Stimulated activated CD4-positive, alpha-beta T cell treated with anti-CD3 and anti-CD28 coated beads, Interleukin-2, amount 100 ng/mL, for 24 hours (primary cell): ENCODE measurements around the gene AURKAIP1.

ENCODE experiments used
- DNase-seq, 2 donors: peaks; one replicate each; pipeline ENCODE4 v3.0.0-alpha.2; 2020

AURKAIP1 gene

GRCh38 chr1:1331068-1331965 lies 43.7 kb downstream of the AURKAIP1 start, which contains the start of gene TAS1R3:
Gene TAS1R3 (plus strand): TSS chr1:1331280. CDS start chr1:1331346, 66 bp downstream.
- no peak for DNase-seq

- no peak for DNase-seq
Observed at GRCh38 chr1:1330366-1331067, 44.5 kb downstream of the AURKAIP1 start.

GRCh38 chr1:1329304-1330210 lies 45.5 kb downstream of the AURKAIP1 start:
- no peak for DNase-seq

- no peak for DNase-seq
Observed at GRCh38 chr1:1328254-1328653, 46.8 kb downstream of the AURKAIP1 start.

- DNase-seq: no peak
Observed at GRCh38 chr1:1327291-1327690, 47.7 kb downstream of the AURKAIP1 start.

GRCh38 chr1:1326075-1326605 lies 48.9 kb downstream of the AURKAIP1 start:
- no peak for DNase-seq

GRCh38 chr1:1325288-1326074 lies 49.5 kb downstream of the AURKAIP1 start:
- DNase-seq: no peak

GRCh38 chr1:1324524-1325287 lies 50.3 kb downstream of the AURKAIP1 start, which contains the start of the genes CPTP and INTS11:
Gene CPTP (plus strand): TSS chr1:1324802. CDS start chr1:1326911, 2,109 bp downstream.
Gene INTS11 (minus strand): TSS chr1:1324660. CDS start chr1:1324608, 52 bp downstream.
- peak; percentile 96 to 97 for DNase-seq

- no peak for DNase-seq
Observed at GRCh38 chr1:1324084-1324523, 50.9 kb downstream of the AURKAIP1 start.
